ENCODE measurements around the gene ZBTB47.
A peak's percentile ranks its signal among the peaks of the same experiment; 100 is the strongest.

ZBTB47 gene

DNA sequence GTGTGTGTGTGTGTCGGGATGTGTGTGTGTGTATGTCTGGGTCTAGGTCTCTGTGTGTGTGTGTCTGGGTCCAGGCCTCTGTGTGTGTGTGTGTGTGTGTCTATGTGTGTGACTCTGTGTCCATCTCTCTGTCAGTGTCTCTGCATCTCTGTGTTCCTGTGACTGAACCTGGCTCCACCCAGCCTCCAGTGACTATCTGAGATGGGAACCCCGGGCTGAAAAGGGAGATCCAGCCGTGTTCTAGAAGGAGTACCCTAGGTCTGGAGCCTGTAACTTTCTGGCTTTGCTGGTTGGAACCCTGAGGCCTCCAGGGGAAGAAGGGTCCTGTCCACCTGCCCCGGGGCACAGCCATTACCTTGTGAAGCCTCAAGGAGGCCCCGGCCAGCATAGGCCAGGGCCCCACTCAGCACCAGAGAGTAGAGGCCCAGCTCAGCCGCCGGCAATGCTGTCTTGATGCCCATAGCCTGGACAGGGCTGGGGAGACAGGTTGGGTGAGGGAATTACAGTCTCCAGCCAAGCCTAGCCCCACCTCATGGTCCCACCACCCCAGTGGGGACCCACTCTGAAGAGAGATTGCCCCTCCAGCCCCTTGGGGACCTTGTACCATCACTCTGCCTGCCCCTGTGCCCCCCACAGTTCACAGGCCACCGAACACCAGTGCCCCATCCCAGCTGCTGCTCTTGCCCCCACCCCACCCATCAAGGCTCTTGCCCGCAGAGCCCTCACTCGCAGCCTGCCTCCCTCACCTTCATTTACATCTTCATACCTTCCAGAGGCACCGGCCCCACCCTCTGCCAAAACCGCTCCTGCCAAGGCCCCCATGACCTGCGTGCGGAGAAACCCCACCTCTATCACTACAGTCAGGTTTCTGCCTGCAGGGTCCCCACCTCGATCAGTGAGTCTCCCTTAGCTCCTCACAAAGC, 47.1 kb downstream of the ZBTB47 start:
- FAIRE-seq (no peak), DNase-seq (ENCODE audit: insufficient read length, low spot score) (no peak)
- TF ChIP-seq POLR2A (IDR thresholded peaks at IDR 0.05; ENCODE audit: low read depth, low read length), result no peak

DNA sequence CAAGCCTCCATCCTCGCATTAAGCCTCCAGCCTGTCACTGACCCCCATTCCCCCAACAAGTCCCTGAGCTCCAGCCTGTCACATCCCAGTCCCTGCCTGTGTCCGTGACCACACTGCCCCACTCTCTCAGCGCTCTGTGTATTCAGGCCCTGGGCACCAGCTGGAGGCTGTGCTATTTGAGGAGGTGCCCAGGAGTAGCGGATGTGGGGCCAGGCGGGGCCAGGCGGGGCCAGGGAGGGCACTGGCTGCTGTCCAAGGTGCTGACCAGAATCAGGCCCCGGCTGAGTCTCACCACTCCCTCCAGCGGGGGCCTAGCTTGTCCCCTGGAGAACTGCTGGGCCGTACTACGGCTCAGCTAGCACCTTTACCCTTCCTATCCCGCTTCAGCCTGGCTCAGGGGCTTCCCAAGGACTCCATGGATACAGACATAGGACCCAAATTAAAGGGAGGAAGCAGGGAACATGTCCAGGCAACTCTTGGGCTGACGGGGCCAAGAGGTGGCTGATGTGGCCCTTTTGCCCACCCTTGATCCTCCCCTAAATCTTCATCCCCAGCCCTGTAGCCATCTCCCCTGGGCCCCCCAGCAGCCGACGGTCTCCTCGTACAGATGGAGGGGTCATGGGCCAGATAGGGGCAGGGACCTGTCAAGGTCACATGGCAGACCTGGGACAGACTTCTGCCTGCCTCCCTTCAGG, 48.0 kb downstream of the ZBTB47 start:
- peak; percentile 83 for DNase-seq (ENCODE audit: insufficient read length, low spot score)
- no peak for TF ChIP-seq POLR2A (IDR thresholded peaks at IDR 0.05; ENCODE audit: low read depth, low read length)
- no peak for FAIRE-seq

DNA sequence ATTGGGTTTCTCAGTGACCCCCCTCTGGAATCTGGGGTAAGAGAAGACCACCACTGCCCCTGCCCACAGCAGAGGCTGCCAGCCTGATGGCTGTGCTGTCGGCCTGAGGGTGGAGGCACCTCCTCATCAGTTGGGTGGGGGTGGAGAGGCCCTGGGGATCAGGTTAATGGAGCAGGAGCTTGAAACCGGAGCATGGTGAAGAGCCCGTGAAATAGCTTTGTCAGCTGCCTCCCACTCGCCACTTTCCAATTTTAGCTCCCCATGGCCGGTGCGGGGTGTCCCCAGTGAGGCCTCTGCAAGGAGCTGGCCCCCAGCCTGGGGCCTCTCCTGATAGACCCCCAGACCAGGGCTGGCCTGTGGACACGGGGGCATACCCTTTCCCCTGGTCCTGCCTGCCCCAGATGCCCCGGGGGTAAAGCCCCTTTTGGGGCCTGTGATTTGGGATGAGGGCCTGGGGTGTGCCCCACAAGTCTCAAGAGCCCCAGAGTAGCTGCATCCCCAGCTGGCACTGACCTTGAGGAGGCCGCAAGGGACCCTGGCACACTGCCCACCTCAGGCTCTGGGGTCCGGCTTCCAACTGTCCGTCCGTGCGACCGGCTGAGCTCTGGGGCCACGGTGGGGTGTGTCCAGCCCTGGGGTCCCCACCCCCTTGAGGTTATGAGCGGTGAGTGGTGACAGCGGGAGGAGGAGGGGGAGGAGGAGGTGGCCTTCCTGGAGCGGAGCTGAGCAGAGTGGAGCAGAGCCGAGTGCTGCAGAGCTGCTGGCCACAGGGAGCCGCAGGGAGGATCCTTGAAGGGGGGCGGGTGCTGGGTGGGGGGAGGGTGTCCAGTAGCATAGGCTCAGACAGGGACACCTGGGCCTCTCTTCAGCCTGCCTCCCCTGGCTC, 48.8 kb downstream of the ZBTB47 start, which contains the start of gene HHATL:
TSS of gene HHATL (minus strand) at position 733 of the 886 bp plus-strand sequence. CDS start 1,972 bp downstream, outside the sequence.
- FAIRE-seq, result no peak
- no peak for DNase-seq (ENCODE audit: insufficient read length, low spot score)
- no peak for TF ChIP-seq POLR2A (IDR thresholded peaks at IDR 0.05; ENCODE audit: low read depth, low read length)

DNA sequence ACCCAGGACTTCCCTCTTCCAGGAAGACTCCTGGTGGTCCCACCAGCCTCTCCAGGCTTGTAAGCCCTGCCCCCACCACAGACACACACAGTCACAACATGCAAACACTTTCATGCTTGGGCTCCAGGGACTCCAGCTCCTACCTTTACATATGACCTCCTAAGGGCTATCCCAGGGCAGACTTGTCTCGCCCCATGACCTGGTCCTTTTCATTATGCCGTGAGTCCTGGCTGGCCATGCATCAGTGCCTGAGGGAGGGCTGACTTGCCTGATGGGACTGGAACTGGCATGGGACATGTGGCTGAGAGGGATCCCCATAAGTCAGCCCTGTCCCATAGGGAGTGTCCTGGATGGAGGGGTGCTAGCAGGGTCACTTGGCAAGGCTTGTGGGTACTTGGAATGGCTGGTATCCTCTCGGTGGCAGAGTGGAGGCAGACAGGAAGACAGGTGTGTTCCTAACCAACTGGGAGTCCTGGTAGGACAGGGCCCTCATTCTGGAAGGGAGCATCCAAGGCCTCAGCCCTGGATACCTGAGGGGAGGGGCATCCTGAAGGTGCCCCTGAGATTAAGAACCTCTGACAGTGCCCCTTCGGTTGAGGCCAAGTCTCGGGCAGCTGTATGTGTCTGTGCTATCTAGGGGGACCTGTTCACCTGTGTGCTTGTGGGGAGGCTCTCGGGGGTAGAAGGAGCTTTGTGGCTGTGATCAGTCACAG, 49.6 kb downstream of the ZBTB47 start:
- TF ChIP-seq POLR2A (IDR thresholded peaks at IDR 0.05; ENCODE audit: low read depth, low read length), result no peak
- no peak for DNase-seq (ENCODE audit: insufficient read length, low spot score)

DNA sequence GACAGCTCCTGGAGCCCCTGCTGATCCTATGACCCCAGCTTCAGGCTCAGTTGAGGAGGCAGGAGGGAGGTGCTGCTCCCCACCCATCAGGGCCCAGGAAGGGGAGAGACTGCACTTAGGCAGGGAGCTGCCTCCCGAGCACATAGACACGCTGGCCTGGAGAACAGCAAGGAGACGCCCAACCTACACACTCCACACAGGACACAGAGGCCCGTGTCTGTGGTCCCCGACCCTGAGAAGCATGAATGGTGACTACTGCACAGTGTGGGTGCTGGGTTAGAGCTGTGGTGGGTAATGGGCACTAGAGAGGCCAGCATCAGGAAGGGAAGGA, 50.2 kb downstream of the ZBTB47 start:
- FAIRE-seq (no peak), DNase-seq (ENCODE audit: insufficient read length, low spot score) (no peak)
- no peak for TF ChIP-seq POLR2A (IDR thresholded peaks at IDR 0.05; ENCODE audit: low read depth, low read length)

More for the DNA sequence above, 49.6 kb downstream of the ZBTB47 start:
- FAIRE-seq, result no peak

DNA sequence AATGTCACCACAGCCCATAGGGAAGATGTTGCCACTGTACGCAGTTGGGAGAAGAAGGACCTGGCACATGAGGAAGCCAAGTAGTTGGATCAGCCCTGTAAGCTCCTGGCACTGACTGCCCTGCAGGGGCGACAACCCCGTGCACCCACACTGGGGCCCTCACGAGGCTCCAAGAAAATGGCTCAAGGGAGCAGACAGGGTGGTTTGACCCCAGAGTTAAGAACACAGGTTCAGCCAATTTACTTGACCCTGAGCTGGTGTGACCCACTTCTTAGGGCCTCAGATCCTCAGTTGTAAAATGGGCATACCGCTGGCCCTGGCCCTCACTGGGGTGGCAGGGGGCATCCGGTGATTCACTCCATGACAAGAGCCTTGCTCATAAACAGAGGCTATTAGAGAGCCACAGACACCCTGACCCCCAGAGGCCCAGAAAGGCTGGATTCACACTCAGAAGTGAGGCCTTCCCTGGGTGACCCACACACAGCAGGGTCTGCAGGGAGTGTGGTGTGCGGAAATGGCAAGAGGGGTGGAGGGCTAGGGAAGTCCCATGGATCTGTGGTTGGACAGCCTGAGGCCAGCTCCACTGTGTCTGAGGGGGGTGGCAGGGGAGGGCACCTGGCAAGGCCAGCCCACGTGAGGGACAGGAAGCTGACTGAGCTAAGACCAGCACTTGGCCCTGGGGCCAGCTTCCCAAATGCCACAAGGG, 50.8 kb downstream of the ZBTB47 start:
- DNase-seq (ENCODE audit: insufficient read length, low spot score) (peak; percentile 74), FAIRE-seq (no peak)
- no peak for TF ChIP-seq POLR2A (IDR thresholded peaks at IDR 0.05; ENCODE audit: low read depth, low read length)

DNA sequence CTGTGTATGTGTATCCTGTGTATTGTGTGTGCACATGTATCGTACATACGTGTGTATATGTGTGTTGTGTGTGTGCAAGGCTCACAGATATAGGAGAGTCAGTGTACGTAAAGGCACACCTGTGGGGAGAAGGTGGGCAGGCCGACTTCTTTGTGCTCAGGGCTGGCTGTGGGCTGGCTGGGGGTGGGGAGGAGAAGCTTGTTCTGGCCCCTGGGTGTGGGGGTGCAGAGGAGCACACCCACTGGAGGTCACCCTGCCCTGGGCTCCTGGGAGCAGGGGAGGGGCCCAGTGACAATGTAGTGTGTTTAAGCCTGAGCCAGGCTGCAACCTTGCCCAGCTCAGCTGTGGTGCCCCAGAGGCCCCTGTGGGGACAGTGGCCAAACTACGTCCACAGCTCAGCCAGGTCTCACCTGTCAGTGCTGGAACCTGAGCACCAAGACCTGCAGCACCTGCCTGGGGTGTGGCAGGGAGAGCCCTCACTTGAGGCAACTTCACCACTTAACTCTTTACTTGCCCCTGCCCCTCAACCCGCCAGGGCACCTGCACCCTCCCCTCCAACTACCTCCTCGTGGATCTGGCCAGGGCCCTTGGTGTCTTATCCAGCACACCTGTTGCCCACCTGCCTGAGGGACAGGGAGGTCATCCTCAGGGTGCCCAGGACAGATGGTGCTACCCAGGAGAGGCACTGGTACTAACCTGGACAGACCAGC, 51.7 kb downstream of the ZBTB47 start:
- DNase-seq (ENCODE audit: insufficient read length, low spot score) (no peak), FAIRE-seq (no peak)

DNA sequence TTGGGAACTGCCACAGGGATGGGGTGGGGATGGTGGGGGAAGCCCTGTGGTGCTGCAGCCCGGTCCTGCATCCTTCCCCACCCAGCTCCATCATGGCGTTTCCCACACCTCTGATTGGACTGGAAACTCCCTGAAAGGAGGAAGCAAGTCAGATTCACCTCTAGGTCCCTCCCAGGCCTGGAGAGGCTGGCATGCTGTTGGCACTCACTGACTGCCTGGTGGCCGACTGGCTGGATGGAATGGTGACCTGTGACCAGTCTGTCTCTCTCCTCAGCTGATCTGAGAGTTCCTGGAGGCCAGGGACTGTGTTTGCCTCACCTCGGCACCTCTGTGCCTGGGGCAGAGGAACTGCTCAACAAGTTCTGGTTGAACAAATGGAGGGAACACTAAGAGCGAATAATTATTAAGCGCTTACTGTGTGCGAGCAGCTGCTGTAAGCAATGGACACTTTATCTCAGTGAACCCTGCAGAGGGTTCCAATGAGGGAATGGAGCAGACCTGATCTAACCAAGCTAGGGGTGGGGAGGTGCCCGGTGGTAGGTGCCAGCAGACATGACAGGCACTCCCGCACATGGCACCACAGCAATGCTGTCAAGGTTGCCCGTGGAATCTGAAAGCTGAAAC, 52.6 kb downstream of the ZBTB47 start:
- FAIRE-seq (no peak), DNase-seq (ENCODE audit: insufficient read length, low spot score) (no peak)
- no peak for TF ChIP-seq POLR2A (IDR thresholded peaks at IDR 0.05; ENCODE audit: low read depth, low read length)

More for the DNA sequence above, 51.7 kb downstream of the ZBTB47 start:
- TF ChIP-seq POLR2A (IDR thresholded peaks at IDR 0.05; ENCODE audit: low read depth, low read length), result no peak

DNA sequence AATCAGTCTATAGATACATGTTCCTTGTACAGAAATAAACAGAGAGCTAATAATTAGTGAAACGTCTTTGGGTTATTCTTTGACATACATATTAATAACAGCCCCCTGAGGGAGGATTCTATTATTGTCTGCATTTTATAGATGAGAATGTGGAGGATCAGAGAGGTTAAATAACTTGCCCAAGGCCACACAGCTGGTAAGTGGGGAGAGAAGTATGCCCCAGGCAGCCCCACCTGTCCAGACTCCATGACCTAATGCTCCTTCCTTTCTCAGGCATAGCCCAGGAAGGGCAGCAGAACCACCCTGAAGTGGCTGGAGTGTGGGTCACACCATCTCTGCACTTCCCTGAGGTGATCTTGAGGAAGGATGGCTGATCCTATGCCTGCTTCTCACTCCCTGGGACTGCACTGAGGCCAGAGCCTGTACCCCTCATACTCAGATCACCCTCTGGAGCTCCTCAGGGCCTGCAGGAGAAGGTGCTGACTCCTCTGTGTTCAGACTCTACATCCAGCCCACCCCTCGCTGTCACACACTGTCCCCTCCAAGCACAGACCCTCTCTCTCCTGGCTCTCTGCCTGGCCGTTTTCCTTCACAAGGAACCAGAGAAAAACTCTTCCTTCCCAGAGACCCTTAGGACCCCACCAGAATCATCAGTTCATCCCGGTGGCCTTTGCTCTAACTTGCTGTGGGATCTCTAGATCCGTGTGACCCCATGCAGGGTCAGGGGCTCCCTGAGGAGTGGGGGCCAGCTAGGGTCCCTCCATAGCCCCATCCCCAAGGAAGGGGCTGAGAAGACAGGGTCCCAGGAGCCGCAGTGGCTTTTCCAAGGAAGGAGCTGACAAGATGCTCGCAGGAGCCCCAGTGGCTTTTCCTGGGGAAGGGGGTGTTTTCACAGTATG, 53.5 kb downstream of the ZBTB47 start:
- FAIRE-seq (no peak), DNase-seq (ENCODE audit: insufficient read length, low spot score) (no peak)
- no peak for TF ChIP-seq POLR2A (IDR thresholded peaks at IDR 0.05; ENCODE audit: low read depth, low read length)

DNA sequence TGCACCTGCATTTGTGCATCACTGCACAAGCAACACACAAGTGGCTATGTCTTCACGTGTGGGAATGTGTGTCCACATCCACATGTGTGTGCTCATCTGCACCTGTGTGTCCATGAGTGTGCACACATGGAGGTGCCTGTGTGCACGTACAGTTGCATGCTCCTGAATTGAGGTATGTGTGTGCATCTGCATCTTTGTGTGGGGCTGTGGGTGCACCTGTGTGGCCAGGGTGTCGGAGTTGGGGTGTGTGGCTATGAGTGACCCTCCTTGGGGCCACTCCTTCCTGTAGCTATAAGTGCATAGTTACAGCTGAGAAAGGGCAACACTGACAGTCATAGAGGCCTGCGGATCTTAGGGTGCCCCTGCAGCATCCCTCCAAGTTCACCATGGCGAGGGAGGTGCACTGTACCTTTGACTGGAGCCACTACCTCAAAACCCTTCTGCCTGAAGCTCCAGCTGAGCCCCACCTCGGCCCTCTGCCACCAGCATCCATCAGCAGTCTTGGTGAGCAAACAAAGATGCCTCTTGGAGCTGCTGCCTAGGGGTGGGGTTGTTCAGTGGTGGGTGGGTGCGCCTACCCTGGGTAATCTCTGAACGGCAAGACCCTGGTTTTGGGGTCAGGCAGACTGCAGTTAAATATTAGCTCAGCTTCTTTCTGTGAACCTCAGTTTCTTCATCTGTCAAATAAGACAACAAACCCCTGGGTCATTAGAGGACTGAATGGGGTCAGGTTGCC, 54.3 kb downstream of the ZBTB47 start:
- FAIRE-seq (no peak), DNase-seq (ENCODE audit: insufficient read length, low spot score) (no peak)
- TF ChIP-seq POLR2A (IDR thresholded peaks at IDR 0.05; ENCODE audit: low read depth, low read length), result no peak

Measured in H54 (cell line).